H9 (cell line): ENCODE measurements around the gene CLEC16A. TPM values are rescaled to one million over a fixed set of nuclear protein-coding genes. Genes with fewer than 3 reads are reported as not detected.

Experiments used
- DNase-seq: peaks from one replicate; pipeline ENCODE4 v3.0.0-alpha.2; 2017
- H2AFZ ChIP-seq: one replicate; pipeline ENCODE4 v1.6.1; 2013; ENCODE audit warnings: mild to moderate bottlenecking, low read length, control low read depth, moderate library complexity
- H2AK5ac ChIP-seq: 2 replicates; pipeline ENCODE4 v1.6.1; 2013; ENCODE audit warnings: low read length, control low read depth, mixed read lengths; ENCODE audit not compliant: insufficient read length
- H2BK120ac ChIP-seq: one replicate; pipeline ENCODE4 v1.6.1; 2013; ENCODE audit warnings: low read depth, mild to moderate bottlenecking, low read length, control low read depth, inconsistent platforms; ENCODE audit not compliant: poor library complexity, severe bottlenecking
- H2BK12ac ChIP-seq: 2 replicates; pipeline ENCODE4 v1.6.1; 2013; ENCODE audit warnings: low read length, control low read depth, mixed read lengths, low read depth; ENCODE audit not compliant: insufficient read length
- H2BK15ac ChIP-seq: 2 replicates; pipeline ENCODE4 v1.6.1; 2013; ENCODE audit warnings: low read depth, low read length, control low read depth
- H2BK20ac ChIP-seq: one replicate; pipeline ENCODE4 v1.6.1; 2013; ENCODE audit warnings: low read depth, mild to moderate bottlenecking, low read length, control low read depth, inconsistent platforms; ENCODE audit not compliant: poor library complexity, severe bottlenecking
- H2BK5ac ChIP-seq: 2 replicates; pipeline ENCODE4 v1.6.1; 2013; ENCODE audit warnings: low read length, control low read depth, mixed read lengths; ENCODE audit not compliant: insufficient read length
- H3K14ac ChIP-seq: 2 replicates; pipeline ENCODE4 v1.6.1; 2013; ENCODE audit warnings: low read length, control low read depth; ENCODE audit not compliant: insufficient read depth
- H3K18ac ChIP-seq: 2 replicates; pipeline ENCODE4 v1.6.1; 2013; ENCODE audit warnings: low read depth, mild to moderate bottlenecking, mixed read lengths, low read length, control low read depth; ENCODE audit not compliant: insufficient read length
- H3K23ac ChIP-seq: 2 replicates; pipeline ENCODE4 v1.6.1; 2013; ENCODE audit warnings: low read length, control low read depth, mixed read lengths, low read depth; ENCODE audit not compliant: insufficient read length
- H3K23me2 ChIP-seq: 2 replicates; pipeline ENCODE4 v1.6.1; 2013; ENCODE audit warnings: low read depth, mild to moderate bottlenecking, mixed read lengths, low read length, control low read depth; ENCODE audit not compliant: insufficient read length, poor library complexity, severe bottlenecking
- H3K27ac ChIP-seq: 2 replicates; pipeline ENCODE4 v1.5.1; 2013; ENCODE audit warnings: low read length, control low read depth, mixed read lengths, low read depth; ENCODE audit not compliant: insufficient read length
- H3K27me3 ChIP-seq: 2 replicates; pipeline ENCODE4 v1.6.1; 2013; ENCODE audit warnings: low read length, control low read depth, inconsistent platforms; ENCODE audit not compliant: insufficient read depth
- H3K4ac ChIP-seq: 2 replicates; pipeline ENCODE4 v1.6.1; 2013; ENCODE audit warnings: low read depth, mild to moderate bottlenecking, control low read depth, inconsistent platforms, low read length, moderate library complexity
- H3K4me1 ChIP-seq: 2 replicates; pipeline ENCODE4 v1.6.1; 2013; ENCODE audit warnings: low read length, control low read depth, inconsistent platforms; ENCODE audit not compliant: insufficient read depth
- H3K4me2 ChIP-seq: 2 replicates; pipeline ENCODE4 v1.6.1; 2013; ENCODE audit warnings: low read length, control low read depth, mixed read lengths; ENCODE audit not compliant: insufficient read length, insufficient read depth
- H3K56ac ChIP-seq: 2 replicates; pipeline ENCODE4 v1.6.1; 2013; ENCODE audit warnings: low read depth, mild to moderate bottlenecking, mixed read lengths, low read length, control low read depth; ENCODE audit not compliant: insufficient read length
- H3K79me1 ChIP-seq: 2 replicates; pipeline ENCODE4 v1.6.1; 2013; ENCODE audit warnings: low read depth, mild to moderate bottlenecking, moderate library complexity, low read length, control low read depth, inconsistent platforms; ENCODE audit not compliant: insufficient read depth, poor library complexity, severe bottlenecking
- H3K79me2 ChIP-seq: 2 replicates; pipeline ENCODE4 v1.6.1; 2013; ENCODE audit warnings: low read length, control low read depth, inconsistent platforms; ENCODE audit not compliant: insufficient read depth
- H3K9ac ChIP-seq: 2 replicates; pipeline ENCODE4 v1.6.1; 2013; ENCODE audit warnings: low read length, control low read depth, mixed read lengths; ENCODE audit not compliant: insufficient read length; ENCODE audit errors: extremely low read depth
- H3K9me3 ChIP-seq: one replicate; pipeline ENCODE4 v1.6.1; 2013; ENCODE audit warnings: low read depth, low read length, inconsistent platforms; ENCODE audit not compliant: control insufficient read depth
- H3T11ph ChIP-seq: one replicate; pipeline ENCODE4 v1.6.1; 2013; ENCODE audit warnings: mild to moderate bottlenecking, low read length, control low read depth, inconsistent platforms
- H4K20me1 ChIP-seq: one replicate; pipeline ENCODE4 v1.6.1; 2013; ENCODE audit not compliant: control insufficient read depth, insufficient read length, insufficient read depth
- H4K5ac ChIP-seq: 2 replicates; pipeline ENCODE4 v1.6.1; 2013; ENCODE audit warnings: low read depth, mild to moderate bottlenecking, mixed read lengths, low read length, control low read depth; ENCODE audit not compliant: insufficient read length
- H4K8ac ChIP-seq: replicated peaks from 2 replicates; pipeline ENCODE4 v1.6.1; 2013; ENCODE audit warnings: low read length, control low read depth, mixed read lengths, low read depth; ENCODE audit not compliant: insufficient read length
- H4K91ac ChIP-seq: 2 replicates; pipeline ENCODE4 v1.6.1; 2013; ENCODE audit warnings: low read depth, mild to moderate bottlenecking, moderate library complexity, mixed read lengths, low read length, control low read depth; ENCODE audit not compliant: insufficient read length
- H3K27ac Mint-ChIP-seq, 3 experiments: 2 replicates in 2 of 3; 3 replicates in 1 of 3; pipeline ENCODE4 v1.8.0; 2020 to 2021; ENCODE audit warnings: mixed read lengths in 3 of 3, mild to moderate bottlenecking in 1 of 3, moderate library complexity in 1 of 3
- H3K27me3 Mint-ChIP-seq: 2 replicates; pipeline ENCODE4 v1.8.0; 2021; ENCODE audit warnings: low read depth, mild to moderate bottlenecking, moderate library complexity, mixed read lengths
- H3K36me3 Mint-ChIP-seq, 3 experiments: 2 replicates in 2 of 3; 3 replicates in 1 of 3; pipeline ENCODE4 v1.8.0; 2020 to 2021; ENCODE audit warnings: low read depth in 3 of 3, mixed read lengths in 3 of 3; ENCODE audit not compliant: insufficient read depth in 1 of 3
- H3K4me1 Mint-ChIP-seq, 2 experiments: 2 replicates each; pipeline ENCODE4 v1.8.0; 2020; ENCODE audit warnings: mixed read lengths in 2 of 2
- H3K4me3 Mint-ChIP-seq, 2 experiments: 2 replicates in 1 of 2; 3 replicates in 1 of 2; pipeline ENCODE4 v1.8.0; 2020 to 2021; ENCODE audit warnings: mild to moderate bottlenecking in 2 of 2, mixed read lengths in 2 of 2, moderate library complexity in 1 of 2
- H3K9me3 Mint-ChIP-seq, 2 experiments: 2 replicates in 1 of 2; 3 replicates in 1 of 2; pipeline ENCODE4 v1.8.0; 2020; ENCODE audit warnings: mild to moderate bottlenecking in 2 of 2, mixed read lengths in 2 of 2, moderate library complexity in 1 of 2
- CTCF ChIP-seq: fragments of 200-600 bp; sonication (generic); conservative IDR thresholded peaks from 3 replicates; pipeline ENCODE4 v1.8.0; 2021; ENCODE audit warnings: antibody characterized with exemption, mild to moderate bottlenecking
- WGBS: extraction: QIAGEN DNeasy Blood & Tissue Kit; methylation state at CpG from one replicate; pipeline ENCODE4 v1.1.7; 2013; ENCODE audit warnings: missing lambda C conversion rate, low lambda C conversion rate, mixed read lengths; ENCODE audit not compliant: insufficient read length; ENCODE audit errors: extremely low coverage; 5-methylcytosine and 5-hydroxymethylcytosine counted together
- total RNA-seq: library from RNA; stranded (reverse); gene quantifications from 2 replicates; pipeline ENCODE4 v1.2.1, GENCODE V29; 2021

CLEC16A gene
- total RNA-seq, 1 experiment from 2014 or later, result 15.2 TPM

- Histone ChIP-seq H4K20me1 (no peaks in the 10 kb centered on the region), H2BK5ac (no peak overlapping the region), H3K9ac (no peak overlapping the region), H3K4me1 (no peaks in the 10 kb centered on the region; the same call in 1 of the 2 replicates), H3K79me2 (no peaks in the 10 kb centered on the region), H4K8ac (no peak overlapping the region), H3K9me3 (no peaks in the 10 kb centered on the region), H2BK120ac (no peak overlapping the region), H2AK5ac (no peak overlapping the region), H2AFZ (no peak overlapping the region), H3K27me3 (no peaks in the 10 kb centered on the region), H4K5ac (no peak overlapping the region), H2BK15ac (no peak overlapping the region), H3K4me2 (no peak overlapping the region), H3K56ac (no peak overlapping the region), H3K79me1 (no peaks in the 10 kb centered on the region), H3K23ac (no peak overlapping the region), H3K27ac (no peak overlapping the region), H3K23me2 (no peaks in the 10 kb centered on the region), H2BK20ac (no peak overlapping the region), H2BK12ac (no peak overlapping the region), H3K4ac (no peak overlapping the region), H3T11ph (no peak overlapping the region), H4K91ac (no peak overlapping the region), H3K18ac (no peak overlapping the region), H3K14ac (no peak overlapping the region)
- Mint-ChIP-seq H3K4me3 (no peak overlapping the region), H3K27me3 (no peaks in the 10 kb centered on the region), H3K4me1 (peaks cover 5 to 6% of the 10 kb centered on the region in 2 experiments; a peak in 3 of 4 replicates), H3K27ac (no peak overlapping the region; a peak in 1 of 7 replicates), H3K9me3 (no peaks in the 10 kb centered on the region), H3K36me3 (no peaks in the 10 kb centered on the region)
- TF ChIP-seq CTCF, result no peak
- no peak for DNase-seq
- WGBS, result no CpG with 5 or more reads among the region's 5 CpGs
Observed at GRCh38 chr16:11085916-11086315, 141.6 kb downstream of the CLEC16A start.
